ENCODE results near the gene HID1. TPM values are rescaled to one million over a fixed set of nuclear protein-coding genes. Genes with fewer than 3 reads are reported as not detected.

The HID1 gene
- total RNA-seq, 1 donor from 2014 or later = 2.6 TPM

DNA sequence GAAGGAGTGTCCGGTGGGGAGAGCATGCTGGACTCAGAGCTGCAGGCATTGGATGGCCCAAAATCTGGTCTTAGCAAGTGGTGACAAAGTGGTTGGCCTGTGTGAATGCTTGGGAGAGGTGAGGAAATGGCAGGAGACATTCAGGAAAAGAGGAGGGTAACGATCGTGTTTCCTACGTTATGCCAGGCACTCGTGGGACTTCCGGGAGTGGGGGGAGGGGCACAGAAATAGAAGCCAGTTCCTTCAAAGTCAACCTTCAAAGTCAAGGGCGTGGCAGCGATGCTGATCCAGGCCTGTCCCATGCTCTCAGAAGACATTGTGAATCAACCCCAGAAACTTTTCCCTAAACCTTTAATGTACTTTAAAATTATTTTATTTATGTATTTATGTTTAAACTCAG lies 33.0 kb downstream of the HID1 start:
- no peaks in the 10 kb centered on the region for H3K4me1 ChIP-seq (ENCODE audit: insufficient read depth, low read length)
- H3K4me1 Mint-ChIP-seq (ENCODE audit: low read depth, unreplicated experiment) = no peaks in the 10 kb centered on the region
- no peak overlapping the region for H3K27ac Mint-ChIP-seq (ENCODE audit: unreplicated experiment)
- no peak overlapping the region for H3K9ac ChIP-seq (ENCODE audit: low read length)
- peaks cover 3% of the 10 kb centered on the region for H3K9me3 Mint-ChIP-seq (ENCODE audit: unreplicated experiment)
- H3K27ac ChIP-seq (ENCODE audit: low read depth, low read length) = no peak overlapping the region
- H3K36me3 Mint-ChIP-seq (ENCODE audit: low read depth, unreplicated experiment) = no peaks in the 10 kb centered on the region
- H3K9me3 ChIP-seq (ENCODE audit: insufficient read depth, low read depth, low read length) = no peaks in the 10 kb centered on the region
- H3K36me3 ChIP-seq (ENCODE audit: insufficient read depth, low read length) = no peaks in the 10 kb centered on the region
- FAIRE-seq = no peak
- no peaks in the 10 kb centered on the region for H3K79me2 ChIP-seq (ENCODE audit: insufficient read depth, low read length)
- H3K27me3 Mint-ChIP-seq (ENCODE audit: low read depth, unreplicated experiment) = peaks cover 76% of the 10 kb centered on the region
- H3K4me3 Mint-ChIP-seq (ENCODE audit: unreplicated experiment) = peak overlapping the region; percentile 10
- H2AFZ ChIP-seq (ENCODE audit: low read depth, low read length) = no peak overlapping the region
- H4K20me1 ChIP-seq (ENCODE audit: insufficient read depth, low read length) = no peaks in the 10 kb centered on the region
- peaks cover 42% of the 10 kb centered on the region for H3K27me3 ChIP-seq (ENCODE audit: insufficient read depth, low read length)
- TF ChIP-seq, protein P1, sequence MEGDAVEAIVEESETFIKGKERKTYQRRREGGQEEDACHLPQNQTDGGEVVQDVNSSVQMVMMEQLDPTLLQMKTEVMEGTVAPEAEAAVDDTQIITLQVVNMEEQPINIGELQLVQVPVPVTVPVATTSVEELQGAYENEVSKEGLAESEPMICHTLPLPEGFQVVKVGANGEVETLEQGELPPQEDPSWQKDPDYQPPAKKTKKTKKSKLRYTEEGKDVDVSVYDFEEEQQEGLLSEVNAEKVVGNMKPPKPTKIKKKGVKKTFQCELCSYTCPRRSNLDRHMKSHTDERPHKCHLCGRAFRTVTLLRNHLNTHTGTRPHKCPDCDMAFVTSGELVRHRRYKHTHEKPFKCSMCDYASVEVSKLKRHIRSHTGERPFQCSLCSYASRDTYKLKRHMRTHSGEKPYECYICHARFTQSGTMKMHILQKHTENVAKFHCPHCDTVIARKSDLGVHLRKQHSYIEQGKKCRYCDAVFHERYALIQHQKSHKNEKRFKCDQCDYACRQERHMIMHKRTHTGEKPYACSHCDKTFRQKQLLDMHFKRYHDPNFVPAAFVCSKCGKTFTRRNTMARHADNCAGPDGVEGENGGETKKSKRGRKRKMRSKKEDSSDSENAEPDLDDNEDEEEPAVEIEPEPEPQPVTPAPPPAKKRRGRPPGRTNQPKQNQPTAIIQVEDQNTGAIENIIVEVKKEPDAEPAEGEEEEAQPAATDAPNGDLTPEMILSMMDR (IDR thresholded peaks at IDR 0.05; ENCODE audit: insufficient read depth, low read depth, low read length) = no peak
- no peak for TF ChIP-seq EZH2 (IDR thresholded peaks at IDR 0.05; ENCODE audit: insufficient read depth, low read length)
- DNase-seq (ENCODE audit: low read depth) = no peak
- no peak overlapping the region for H3K4me2 ChIP-seq (ENCODE audit: low read length)
- no peak overlapping the region for H3K4me3 ChIP-seq (ENCODE audit: insufficient read depth, low read depth, low read length)

- no peak overlapping the region for H3K4me2 ChIP-seq (ENCODE audit: low read length)
- H3K79me2 ChIP-seq (ENCODE audit: insufficient read depth, low read length) = no peaks in the 10 kb centered on the region
- Mint-ChIP-seq H3K4me1 (ENCODE audit: low read depth, unreplicated experiment) (no peaks in the 10 kb centered on the region), H3K9me3 (ENCODE audit: unreplicated experiment) (peaks cover 3% of the 10 kb centered on the region), H3K4me3 (ENCODE audit: unreplicated experiment) (no peak overlapping the region), H3K27me3 (ENCODE audit: low read depth, unreplicated experiment) (peaks cover 75% of the 10 kb centered on the region), H3K27ac (ENCODE audit: unreplicated experiment) (no peak overlapping the region), H3K36me3 (ENCODE audit: low read depth, unreplicated experiment) (no peaks in the 10 kb centered on the region)
- H3K36me3 ChIP-seq (ENCODE audit: insufficient read depth, low read length) = no peaks in the 10 kb centered on the region
- no peak overlapping the region for H3K27ac ChIP-seq (ENCODE audit: low read depth, low read length)
- H3K4me1 ChIP-seq (ENCODE audit: insufficient read depth, low read length) = no peaks in the 10 kb centered on the region
- FAIRE-seq (no peak), DNase-seq (ENCODE audit: low read depth) (no peak)
- TF ChIP-seq, protein P1 (IDR thresholded peaks at IDR 0.05; ENCODE audit: insufficient read depth, low read depth, low read length) = no peak
- no peak for TF ChIP-seq EZH2 (IDR thresholded peaks at IDR 0.05; ENCODE audit: insufficient read depth, low read length)
- no peaks in the 10 kb centered on the region for H4K20me1 ChIP-seq (ENCODE audit: insufficient read depth, low read length)
- H3K9me3 ChIP-seq (ENCODE audit: insufficient read depth, low read depth, low read length) = no peaks in the 10 kb centered on the region
- peaks cover 43% of the 10 kb centered on the region for H3K27me3 ChIP-seq (ENCODE audit: insufficient read depth, low read length)
- no peak overlapping the region for H2AFZ ChIP-seq (ENCODE audit: low read depth, low read length)
- H3K9ac ChIP-seq (ENCODE audit: low read length) = no peak overlapping the region
- H3K4me3 ChIP-seq (ENCODE audit: insufficient read depth, low read depth, low read length) = no peak overlapping the region
Measured at GRCh38 chr17:74938194-74938950, 34.2 kb downstream of the HID1 start.
